GM19351 (cell line): Measurements from ENCODE around the gene CROCC2.

ENCODE experiments used
- ATAC-seq: cut with Tn5 transposase; IDR thresholded peaks from one replicate; pipeline ENCODE4 v1.9.1; 2021; ENCODE audit warnings: mild to moderate bottlenecking, moderate library complexity; ENCODE audit not compliant: unreplicated experiment

The CROCC2 gene

GRCh38 chr2:240891492-240892340 lies 14.4 kb upstream of the CROCC2 start:
- ATAC-seq: no peak

GRCh38 chr2:240892356-240892755 lies 13.8 kb upstream of the CROCC2 start:
- no peak for ATAC-seq

- ATAC-seq: no peak
These were observed 13.2 kb upstream of the CROCC2 start for GRCh38 chr2:240892925-240893324.

GRCh38 chr2:240893363-240893844 lies 12.7 kb upstream of the CROCC2 start:
- ATAC-seq: no peak

GRCh38 chr2:240894006-240894405 lies 12.1 kb upstream of the CROCC2 start:
- no peak for ATAC-seq

GRCh38 chr2:240894836-240895558 lies 11.1 kb upstream of the CROCC2 start:
- ATAC-seq: no peak

- no peak for ATAC-seq
These were observed 10.3 kb upstream of the CROCC2 start, which contains the start of gene MAB21L4 for GRCh38 chr2:240895656-240896388. TSS of gene MAB21L4 (minus strand) at chr2:240896156. CDS start at chr2:240895997, 159 bp downstream.

- ATAC-seq: no peak
These were observed 9.7 kb upstream of the CROCC2 start for GRCh38 chr2:240896394-240896793.

GRCh38 chr2:240896871-240897692 lies 9.1 kb upstream of the CROCC2 start:
- ATAC-seq: no peak

- ATAC-seq: no peak
These were observed 7.9 kb upstream of the CROCC2 start for GRCh38 chr2:240898108-240898730.

- ATAC-seq: no peak
These were observed 7.2 kb upstream of the CROCC2 start for GRCh38 chr2:240898731-240899467.

- no peak for ATAC-seq
These were observed 6.7 kb upstream of the CROCC2 start for GRCh38 chr2:240899468-240899865.

- no peak for ATAC-seq
These were observed 5.8 kb upstream of the CROCC2 start for GRCh38 chr2:240900141-240900860.

GRCh38 chr2:240901986-240902614 lies 4.0 kb upstream of the CROCC2 start:
- no peak for ATAC-seq

GRCh38 chr2:240902615-240903041 lies 3.5 kb upstream of the CROCC2 start:
- ATAC-seq: no peak

GRCh38 chr2:240903191-240904060 lies 2.7 kb upstream of the CROCC2 start:
- no peak for ATAC-seq
